ENCODE data around the gene CDKL1. TPM values are rescaled to one million over a fixed set of nuclear protein-coding genes. Genes with fewer than 3 reads are reported as not detected.

Gene CDKL1
- total RNA-seq, 1 experiment from 2014 or later = 3.7 TPM

Other genes starting within 250 kb of the CDKL1 start
- 12.9 and 22.8 TPM in 2 replicates for gene SOS2, start 165.3 kb downstream of the CDKL1 start, total RNA-seq (2014; rRNA removed; shearing (Covaris generic))
- gene L2HGDH, start 84.7 kb downstream of the CDKL1 start, total RNA-seq (2014; rRNA removed; shearing (Covaris generic)) = 4.3 and 9.9 TPM in 2 replicates
- gene DMAC2L, start 84.6 kb downstream of the CDKL1 start, total RNA-seq (2014; rRNA removed; shearing (Covaris generic)) = 5.5 and 16.8 TPM in 2 replicates
- 58.2 and 75.4 TPM in 2 replicates for gene MAP4K5, start 135.7 kb upstream of the CDKL1 start, total RNA-seq (2014; rRNA removed; shearing (Covaris generic))
- gene ATL1, start 163.3 kb upstream of the CDKL1 start, total RNA-seq (2014; rRNA removed; shearing (Covaris generic)) = 0.32 and 0.44 TPM in 2 replicates

Measured in M059J (cell line).